Measurements from ENCODE around the gene LRATD1. TPM values are rescaled to one million over a fixed set of nuclear protein-coding genes. Genes with fewer than 3 reads are reported as not detected.

Gene LRATD1
- total RNA-seq, 1 experiment from 2014 or later = 0.27 TPM

- no peaks in the 10 kb centered on the region for H3K9me3 ChIP-seq
- no peaks in the 10 kb centered on the region for H3K4me1 Mint-ChIP-seq (ENCODE audit: low read depth, unreplicated experiment)
- no peak overlapping the region for H3K4me3 Mint-ChIP-seq (ENCODE audit: unreplicated experiment)
- H3K4me3 ChIP-seq (ENCODE audit: low read depth, low read length) = no peak overlapping the region
- no peaks in the 10 kb centered on the region for H3K27me3 Mint-ChIP-seq (ENCODE audit: insufficient read depth, unreplicated experiment)
- POLR2A ChIA-PET = no interaction called here
- no peak for TF ChIP-seq CTCF (IDR thresholded peaks at IDR 0.05; ENCODE audit: insufficient read depth in 1 of 2, low read depth in 1 of 2, low read length in 1 of 2, severe bottlenecking in 1 of 2, unreplicated experiment in 1 of 2)
- H3K36me3 ChIP-seq (ENCODE audit: control insufficient read depth, insufficient read depth, low read length) = no peaks in the 10 kb centered on the region
- H3K9me3 Mint-ChIP-seq (ENCODE audit: unreplicated experiment) = no peaks in the 10 kb centered on the region
- no peak overlapping the region for H3K27ac Mint-ChIP-seq (ENCODE audit: unreplicated experiment)
- no peaks in the 10 kb centered on the region for H3K27me3 ChIP-seq (replicated peaks; ENCODE audit: control insufficient read depth, insufficient read depth, low read length)
- BruUV-seq (replicated peaks) = no TSS peak
- no peak for DNase-seq
- no peaks in the 10 kb centered on the region for H3K4me1 ChIP-seq
- no peaks in the 10 kb centered on the region for H3K36me3 Mint-ChIP-seq (ENCODE audit: insufficient read depth, unreplicated experiment)
- CTCF ChIA-PET = no interaction called here
- intact Hi-C loops (cut with micrococcal nuclease; ENCODE audit: unreplicated experiment) = no loop called here
Observed at GRCh38 chr2:14681608-14682007, 49.1 kb downstream of the LRATD1 start.

Measured in Caco-2 (cell line).